HG03460 (cell line): Measurements from ENCODE around the gene ERGIC1.
"Not testable (repeated sequence)": the region's sequence is repeated elsewhere in the genome, so short reads cannot be mapped to it uniquely, and the experiment has no call there.

Experiments used
- ATAC-seq: cut with Tn5 transposase; IDR thresholded peaks from one replicate; pipeline ENCODE4 v1.9.1; 2021; ENCODE audit not compliant: unreplicated experiment

The ERGIC1 gene

GRCh38 chr5:172846249-172846648 is 12.2 kb downstream of the ERGIC1 start:
- no peak for ATAC-seq

GRCh38 chr5:172846677-172847076 is 12.6 kb downstream of the ERGIC1 start:
- no peak for ATAC-seq

GRCh38 chr5:172847584-172847983 is 13.5 kb downstream of the ERGIC1 start:
- not testable (repeated sequence) for ATAC-seq

GRCh38 chr5:172848419-172848818 is 14.4 kb downstream of the ERGIC1 start:
- ATAC-seq: no peak

- ATAC-seq: peak; percentile 57
These were observed 15.8 kb downstream of the ERGIC1 start for GRCh38 chr5:172849606-172850453.

- ATAC-seq: no peak
These were observed 16.4 kb downstream of the ERGIC1 start for GRCh38 chr5:172850454-172850797.

- ATAC-seq: not testable (repeated sequence)
These were observed 17.2 kb downstream of the ERGIC1 start for GRCh38 chr5:172851254-172851653.

GRCh38 chr5:172852490-172853354 is 18.7 kb downstream of the ERGIC1 start:
- no peak for ATAC-seq

GRCh38 chr5:172853355-172853975 is 19.4 kb downstream of the ERGIC1 start:
- no peak for ATAC-seq

GRCh38 chr5:172854451-172854871 is 20.4 kb downstream of the ERGIC1 start:
- no peak for ATAC-seq

GRCh38 chr5:172854971-172855370 is 20.9 kb downstream of the ERGIC1 start:
- no peak for ATAC-seq

GRCh38 chr5:172855597-172856292 is 21.7 kb downstream of the ERGIC1 start:
- no peak for ATAC-seq

GRCh38 chr5:172856336-172856735 is 22.3 kb downstream of the ERGIC1 start:
- ATAC-seq: no peak

GRCh38 chr5:172857982-172858381 is 23.9 kb downstream of the ERGIC1 start:
- no peak for ATAC-seq

- ATAC-seq: no peak
These were observed 24.5 kb downstream of the ERGIC1 start for GRCh38 chr5:172858511-172858989.

- no peak for ATAC-seq
These were observed 25.1 kb downstream of the ERGIC1 start for GRCh38 chr5:172858990-172859811.

- ATAC-seq: no peak
These were observed 25.9 kb downstream of the ERGIC1 start for GRCh38 chr5:172859966-172860365.

- no peak for ATAC-seq
These were observed 26.7 kb downstream of the ERGIC1 start for GRCh38 chr5:172860520-172861443.

GRCh38 chr5:172861461-172861860 is 27.4 kb downstream of the ERGIC1 start:
- ATAC-seq: no peak
